SK-MEL-5 (cell line): ENCODE measurements around the gene GREB1L. TPM values are rescaled to one million over a fixed set of nuclear protein-coding genes. Genes with fewer than 3 reads are reported as not detected.

Experiments used
- DNase-seq: peaks from one replicate; pipeline ENCODE4 v3.0.0-alpha.2; 2016; ENCODE audit warnings: low read depth, low spot score
- in situ Hi-C: cut with HindIII; loops from 2 replicates; pipeline ENCODE4 v1.10.0; 2016; ENCODE audit warnings: low sequenced_read_pairs, high pct_unique_total_duplicates, low pct_unique_long_range_greater_than_20kb
- total RNA-seq: library from RNA; depleted of rRNA; stranded (reverse); fragments of >200 nt; shearing (Covaris generic); gene quantifications from 2 replicates; pipeline ENCODE4 v1.2.3, GENCODE V29; 2014

GREB1L gene
- total RNA-seq, 1 experiment from 2014 or later = 0.50 TPM

- DNase-seq = no peak
- in situ Hi-C loops = no loop called here
These were observed 209.8 kb downstream of the GREB1L start for GRCh38 chr18:21451851-21452250.

- DNase-seq = no peak
These were observed 210.3 kb downstream of the GREB1L start for GRCh38 chr18:21452276-21452780.

GRCh38 chr18:21452796-21453510, 210.9 kb downstream of the GREB1L start:
- no peak for DNase-seq
- in situ Hi-C loops = no loop called here

More at GRCh38 chr18:21452276-21452780, 210.3 kb downstream of the GREB1L start:
- in situ Hi-C loops = no loop called here

- DNase-seq = no peak
- in situ Hi-C loops = no loop called here
These were observed 211.5 kb downstream of the GREB1L start for GRCh38 chr18:21453511-21453901.

GRCh38 chr18:21454725-21455124, 212.7 kb downstream of the GREB1L start:
- no peak for DNase-seq
- in situ Hi-C loops = no loop called here

- in situ Hi-C loops = no loop called here
- DNase-seq = no peak
These were observed 214.6 kb downstream of the GREB1L start for GRCh38 chr18:21456428-21457178.

- in situ Hi-C loops = no loop called here
- no peak for DNase-seq
These were observed 215.1 kb downstream of the GREB1L start for GRCh38 chr18:21457179-21457535.

GRCh38 chr18:21458310-21458709, 216.3 kb downstream of the GREB1L start:
- in situ Hi-C loops = no loop called here
- DNase-seq = no peak

- in situ Hi-C loops = no loop called here
- DNase-seq = no peak
These were observed 216.8 kb downstream of the GREB1L start for GRCh38 chr18:21458788-21459187.

- no peak for DNase-seq
- in situ Hi-C loops = no loop called here
These were observed 217.8 kb downstream of the GREB1L start for GRCh38 chr18:21459706-21460286.

- in situ Hi-C loops = no loop called here
- no peak for DNase-seq
These were observed 219.4 kb downstream of the GREB1L start for GRCh38 chr18:21461460-21461859.

- in situ Hi-C loops = no loop called here
- DNase-seq = no peak
These were observed 221.7 kb downstream of the GREB1L start for GRCh38 chr18:21463718-21464117.

GRCh38 chr18:21468514-21469164, 226.6 kb downstream of the GREB1L start:
- DNase-seq = no peak
- in situ Hi-C loops = no loop called here

GRCh38 chr18:21472741-21473140, 230.7 kb downstream of the GREB1L start:
- in situ Hi-C loops = no loop called here
- DNase-seq = no peak

GRCh38 chr18:21474621-21475020, 232.6 kb downstream of the GREB1L start:
- DNase-seq = no peak
- in situ Hi-C loops = no loop called here

GRCh38 chr18:21479721-21480120, 237.7 kb downstream of the GREB1L start:
- DNase-seq = no peak
- in situ Hi-C loops = no loop called here

- no peak for DNase-seq
- in situ Hi-C loops = no loop called here
These were observed 239.7 kb downstream of the GREB1L start for GRCh38 chr18:21481739-21482138.

- in situ Hi-C loops = no loop called here
- no peak for DNase-seq
These were observed 241.0 kb downstream of the GREB1L start for GRCh38 chr18:21483051-21483450.
